Mucosa of rectum (tissue), 2 donors: ENCODE measurements around the gene CFAP99.

Experiments used
- H3K27ac ChIP-seq, 2 donors: one replicate each; pipeline ENCODE4 v1.7.0; 2013; ENCODE audit warnings: inconsistent platforms in 2 of 2, low read depth in 2 of 2, low read length in 2 of 2
- H3K27me3 ChIP-seq, 2 donors: one replicate each; pipeline ENCODE4 v1.7.0; 2013; ENCODE audit warnings: low read length in 2 of 2; ENCODE audit not compliant: control insufficient read depth in 2 of 2, insufficient read depth in 2 of 2
- H3K36me3 ChIP-seq, 2 donors: one replicate each; pipeline ENCODE4 v1.7.0; 2013; ENCODE audit warnings: low read length in 2 of 2; ENCODE audit not compliant: control insufficient read depth in 2 of 2, insufficient read depth in 2 of 2
- H3K4me1 ChIP-seq, 2 donors: one replicate each; pipeline ENCODE4 v1.7.0; 2013; ENCODE audit warnings: low read length in 2 of 2, mild to moderate bottlenecking in 1 of 2; ENCODE audit not compliant: control insufficient read depth in 2 of 2, insufficient read depth in 2 of 2
- H3K4me3 ChIP-seq, 2 donors: one replicate each; pipeline ENCODE4 v1.7.0; 2013; ENCODE audit warnings: low read length in 2 of 2
- H3K9ac ChIP-seq, 2 donors: one replicate each; pipeline ENCODE4 v1.7.0; 2013; ENCODE audit warnings: low read length in 2 of 2, low read depth in 1 of 2, mild to moderate bottlenecking in 1 of 2
- H3K9me3 ChIP-seq, 2 donors: one replicate each; pipeline ENCODE4 v1.7.0; 2013; ENCODE audit warnings: low read length in 2 of 2; ENCODE audit not compliant: control insufficient read depth in 2 of 2
- donor health status: healthy.
- donor health status: Normal muscosa, but diverticular disease.

Gene CFAP99

GRCh38 chr4:2417226-2417764, 1.5 kb upstream of the CFAP99 start:
- H3K4me1 ChIP-seq: peaks cover 40 to 45% of the 10 kb centered on the region in 2 donors
- peak overlapping the region; percentile 70 to 88 for H3K9ac ChIP-seq
- no peaks in the 10 kb centered on the region for H3K36me3 ChIP-seq
- peak overlapping the region; percentile 72 to 87 for H3K27ac ChIP-seq
- no peaks in the 10 kb centered on the region for H3K9me3 ChIP-seq
- peaks cover 6 to 21% of the 10 kb centered on the region in 2 donors for H3K27me3 ChIP-seq
- H3K4me3 ChIP-seq: peak overlapping the region; percentile 63 to 79

GRCh38 chr4:2417765-2418649, 748 bp upstream of the CFAP99 start, which contains the start of gene ZFYVE28:
Gene ZFYVE28 (minus strand): TSS chr4:2418645. CDS start chr4:2418323, 322 bp downstream.
- Histone ChIP-seq H3K9me3 (no peaks in the 10 kb centered on the region), H3K27ac (peak within 1 kb of the TSS; percentile 72 to 87), H3K36me3 (no peaks in the 10 kb centered on the region), H3K4me3 (peak within 1 kb of the TSS; percentile 63 to 79), H3K27me3 (peaks cover 6 to 24% of the 10 kb centered on the region in 2 donors), H3K4me1 (peaks cover 33 to 39% of the 10 kb centered on the region in 2 donors), H3K9ac (peak within 1 kb of the TSS; percentile 63 to 88)

GRCh38 chr4:2419814-2420213, 1.1 kb downstream of the CFAP99 start:
- H3K9ac ChIP-seq: no peak overlapping the region
- no peak overlapping the region for H3K4me3 ChIP-seq
- peaks cover 22 to 25% of the 10 kb centered on the region in 2 donors for H3K4me1 ChIP-seq
- no peaks in the 10 kb centered on the region for H3K9me3 ChIP-seq
- no peaks in the 10 kb centered on the region for H3K36me3 ChIP-seq
- no peak overlapping the region for H3K27ac ChIP-seq
- peaks cover 6 to 24% of the 10 kb centered on the region in 2 donors for H3K27me3 ChIP-seq

- Histone ChIP-seq H3K36me3 (no peaks in the 10 kb centered on the region), H3K27ac (no peak overlapping the region), H3K9me3 (no peaks in the 10 kb centered on the region), H3K9ac (no peak overlapping the region), H3K27me3 (peaks cover 6 to 11% of the 10 kb centered on the region in 2 donors), H3K4me3 (no peak overlapping the region), H3K4me1 (peaks cover 15 to 18% of the 10 kb centered on the region in 2 donors)
Observed at GRCh38 chr4:2421928-2422327, 3.2 kb downstream of the CFAP99 start.

- Histone ChIP-seq H3K27ac (no peak overlapping the region), H3K36me3 (no peaks in the 10 kb centered on the region), H3K9me3 (no peaks in the 10 kb centered on the region), H3K4me3 (no peak overlapping the region), H3K4me1 (peaks cover 8 to 9% of the 10 kb centered on the region in 2 donors), H3K27me3 (peaks cover 6 to 11% of the 10 kb centered on the region in 2 donors), H3K9ac (no peak overlapping the region)
Observed at GRCh38 chr4:2423066-2423465, 4.3 kb downstream of the CFAP99 start.

- peaks cover 6 to 11% of the 10 kb centered on the region in 2 donors for H3K27me3 ChIP-seq
- H3K27ac ChIP-seq: no peak overlapping the region
- H3K9ac ChIP-seq: no peak overlapping the region
- H3K36me3 ChIP-seq: no peaks in the 10 kb centered on the region
- H3K4me1 ChIP-seq: peaks cover 8% of the 10 kb centered on the region in 2 donors
- no peak overlapping the region for H3K4me3 ChIP-seq
- no peaks in the 10 kb centered on the region for H3K9me3 ChIP-seq
Observed at GRCh38 chr4:2423695-2424094, 4.9 kb downstream of the CFAP99 start.

- Histone ChIP-seq H3K9me3 (no peaks in the 10 kb centered on the region), H3K27ac (no peak overlapping the region), H3K27me3 (peaks cover 6 to 11% of the 10 kb centered on the region in 2 donors), H3K4me1 (peaks cover 0 to under 1% of the 10 kb centered on the region in 2 donors), H3K36me3 (no peaks in the 10 kb centered on the region), H3K4me3 (no peak overlapping the region), H3K9ac (no peak overlapping the region)
Observed at GRCh38 chr4:2424581-2424980, 5.8 kb downstream of the CFAP99 start.

GRCh38 chr4:2425386-2426068, 6.8 kb downstream of the CFAP99 start:
- no peaks in the 10 kb centered on the region for H3K9me3 ChIP-seq
- no peak overlapping the region for H3K9ac ChIP-seq
- H3K4me1 ChIP-seq: no peaks in the 10 kb centered on the region
- H3K4me3 ChIP-seq: no peak overlapping the region
- H3K27me3 ChIP-seq: peaks cover 0 to 10% of the 10 kb centered on the region in 2 donors
- no peaks in the 10 kb centered on the region for H3K36me3 ChIP-seq
- no peak overlapping the region for H3K27ac ChIP-seq

GRCh38 chr4:2426069-2426397, 7.3 kb downstream of the CFAP99 start:
- Histone ChIP-seq H3K9me3 (no peaks in the 10 kb centered on the region), H3K36me3 (no peaks in the 10 kb centered on the region), H3K9ac (no peak overlapping the region), H3K4me1 (no peaks in the 10 kb centered on the region), H3K27ac (no peak overlapping the region), H3K4me3 (no peak overlapping the region), H3K27me3 (peaks cover 0 to 5% of the 10 kb centered on the region in 2 donors)
